Spleen (tissue), 11 donors: Measurements from ENCODE around the gene XPO6. TPM values are rescaled to one million over a fixed set of nuclear protein-coding genes. Genes with fewer than 3 reads are reported as not detected.
A peak's percentile ranks its signal among the peaks of the same experiment; 100 is the strongest.

Experiments used
- DNase-seq: peaks from one replicate; pipeline ENCODE4 v3.0.0-alpha.2; 2020
- H3K27ac ChIP-seq, 8 donors: fragments of 200-600 bp; sonication (generic) in 7 of 8; 1 replicate in 4 of 8; 2 replicates in 4 of 8; pipeline versions ENCODE4 v1.5.0 to v1.8.0; 2016 to 2021; ENCODE audit warnings: inconsistent platforms in 4 of 8, mild to moderate bottlenecking in 4 of 8, moderate library complexity in 1 of 8
- H3K27me3 ChIP-seq, 7 donors: fragments of 200-600 bp; sonication (generic) in 6 of 7; replicated peaks in 1 of 7; 1 replicate in 4 of 7; 2 replicates in 3 of 7; pipeline versions ENCODE4 v1.5.0 to v1.8.0; 2016 to 2021; ENCODE audit warnings: inconsistent platforms in 3 of 7, mild to moderate bottlenecking in 1 of 7
- H3K36me3 ChIP-seq, 6 donors: fragments of 200-600 bp; sonication (generic) in 5 of 6; 1 replicate in 4 of 6; 2 replicates in 2 of 6; pipeline versions ENCODE4 v1.5.0 to v1.8.0; 2016 to 2021; ENCODE audit warnings: inconsistent platforms in 2 of 6
- H3K4me1 ChIP-seq, 6 donors: fragments of 200-600 bp; sonication (generic) in 5 of 6; 1 replicate in 3 of 6; 2 replicates in 3 of 6; pipeline versions ENCODE4 v1.5.0 to v1.8.0; 2016 to 2021; ENCODE audit warnings: inconsistent platforms in 3 of 6
- H3K4me3 ChIP-seq, 8 donors: fragments of 200-600 bp; sonication (generic) in 7 of 8; 1 replicate in 4 of 8; 2 replicates in 4 of 8; pipeline versions ENCODE4 v1.5.0 to v1.8.0; 2016 to 2021; ENCODE audit warnings: inconsistent platforms in 4 of 8, mild to moderate bottlenecking in 4 of 8, moderate library complexity in 2 of 8
- H3K9me3 ChIP-seq, 8 donors: fragments of 200-600 bp; sonication (generic) in 7 of 8; 1 replicate in 4 of 8; 2 replicates in 4 of 8; pipeline versions ENCODE4 v1.5.0 to v1.8.0; 2016 to 2021; ENCODE audit warnings: inconsistent platforms in 4 of 8
- POLR2A ChIP-seq, 3 donors: fragments of 450-650 bp; IDR thresholded peaks; one replicate each; pipeline ENCODE4 v1.5.1; 2017; ENCODE audit warnings: antibody characterized with exemption in 3 of 3, mild to moderate bottlenecking in 1 of 3
- POLR2AphosphoS5 ChIP-seq, 3 donors: sonication (generic); formaldehyde crosslinking; IDR thresholded peaks; one replicate each; pipeline ENCODE4 v1.5.1; 2017; ENCODE audit warnings: antibody characterized with exemption in 3 of 3
- WGBS, 5 donors: extraction: QIAGEN DNeasy Blood & Tissue Kit in 3 of 5; methylation state at CpG; one replicate each; pipeline versions ENCODE4 v1.1.5 to v1.1.7; 2013 to 2018; 5-methylcytosine and 5-hydroxymethylcytosine counted together
- intact Hi-C: fragments of 100-400 bp; cut with DNase I; formaldehyde crosslinking; loops from one replicate; pipeline ENCODE4 v1.15.0; 2023; ENCODE audit warnings: low total_unique reads
- polyA plus RNA-seq, 3 donors: library from polyadenylated mRNA; stranded (reverse); fragments of 200-250 nt; gene quantifications; one replicate each; pipeline ENCODE4 v1.2.1, GENCODE V29; 2013
- total RNA-seq, 7 donors: library from RNA; depleted of rRNA in 3 of 7; stranded (reverse); fragments of >200 nt in 3 of 7; fragmentation: NEBNext Ultra II Directional in 4 of 7; extraction: Animal tissue kit (Norgen Biotek cat#: 25700) in 4 of 7; gene quantifications; one replicate each; pipeline versions ENCODE4 v1.1.0 to v1.2.1, GENCODE V29; 2016 to 2021
- TF ChIP-seq, protein P1 (sequence below), 11 experiments: fragments of 200-600 bp in 7 of 11; fragments of 450-650 bp in 4 of 11; sonication (generic) in 4 of 11; IDR thresholded peaks in 8 of 11; conservative IDR thresholded peaks in 3 of 11; 1 replicate in 7 of 11; 2 replicates in 4 of 11; pipeline versions ENCODE4 v1.4.0 to v1.8.0; 2016 to 2021; ENCODE audit warnings: antibody characterized with exemption in 11 of 11, inconsistent platforms in 4 of 11, mild to moderate bottlenecking in 1 of 11
- donor health status: healthy with polysubstance abuse.
- donor health status: DM: no; HTN: no; CAD: no; lungs with moderate emphysema.
- donor health status: DM: no; HTN: no; CAD: no.
- donor health status: Bipolar disorder and iron deficiency.
- donor health status: healthy.
- donor health status: DM: no; HTN: no; CAD: no.
- donor health status: DM: yes; HTN: yes; CAD: no.

XPO6 gene
- total and polyA plus RNA-seq, 10 donors: 96.9 to 517 (median 302) TPM

- Histone ChIP-seq H3K4me3 (no peak overlapping the region), H3K9me3 (no peaks in the 10 kb centered on the region), H3K27ac (no peak overlapping the region), H3K27me3 (no peaks in the 10 kb centered on the region), H3K36me3 (no peaks in the 10 kb centered on the region), H3K4me1 (peaks cover 0 to 6% (median 5%) of the 10 kb centered on the region in 6 donors)
- intact Hi-C loops: loop anchor here (5.0 kb wide), 1 partner anchor 80 kb away; no protein-coding TSS in a partner anchor
- DNase-seq: no peak
- 85 to 96% (median 91%) methylated on average over 4 of the region's 4 CpGs for WGBS, 5 donors
- TF ChIP-seq POLR2AphosphoS5 (IDR thresholded peaks at IDR 0.05): no peak
- no peak for TF ChIP-seq POLR2A (IDR thresholded peaks at IDR 0.05)
- TF ChIP-seq, protein P1, sequence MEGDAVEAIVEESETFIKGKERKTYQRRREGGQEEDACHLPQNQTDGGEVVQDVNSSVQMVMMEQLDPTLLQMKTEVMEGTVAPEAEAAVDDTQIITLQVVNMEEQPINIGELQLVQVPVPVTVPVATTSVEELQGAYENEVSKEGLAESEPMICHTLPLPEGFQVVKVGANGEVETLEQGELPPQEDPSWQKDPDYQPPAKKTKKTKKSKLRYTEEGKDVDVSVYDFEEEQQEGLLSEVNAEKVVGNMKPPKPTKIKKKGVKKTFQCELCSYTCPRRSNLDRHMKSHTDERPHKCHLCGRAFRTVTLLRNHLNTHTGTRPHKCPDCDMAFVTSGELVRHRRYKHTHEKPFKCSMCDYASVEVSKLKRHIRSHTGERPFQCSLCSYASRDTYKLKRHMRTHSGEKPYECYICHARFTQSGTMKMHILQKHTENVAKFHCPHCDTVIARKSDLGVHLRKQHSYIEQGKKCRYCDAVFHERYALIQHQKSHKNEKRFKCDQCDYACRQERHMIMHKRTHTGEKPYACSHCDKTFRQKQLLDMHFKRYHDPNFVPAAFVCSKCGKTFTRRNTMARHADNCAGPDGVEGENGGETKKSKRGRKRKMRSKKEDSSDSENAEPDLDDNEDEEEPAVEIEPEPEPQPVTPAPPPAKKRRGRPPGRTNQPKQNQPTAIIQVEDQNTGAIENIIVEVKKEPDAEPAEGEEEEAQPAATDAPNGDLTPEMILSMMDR (IDR thresholded peaks at IDR 0.05 in 8 of 11, conservative IDR thresholded peaks at IDR 0.05 in 3 of 11): no peak
Observed at GRCh38 chr16:28217326-28217725, 5.6 kb upstream of the XPO6 start.

DNA sequence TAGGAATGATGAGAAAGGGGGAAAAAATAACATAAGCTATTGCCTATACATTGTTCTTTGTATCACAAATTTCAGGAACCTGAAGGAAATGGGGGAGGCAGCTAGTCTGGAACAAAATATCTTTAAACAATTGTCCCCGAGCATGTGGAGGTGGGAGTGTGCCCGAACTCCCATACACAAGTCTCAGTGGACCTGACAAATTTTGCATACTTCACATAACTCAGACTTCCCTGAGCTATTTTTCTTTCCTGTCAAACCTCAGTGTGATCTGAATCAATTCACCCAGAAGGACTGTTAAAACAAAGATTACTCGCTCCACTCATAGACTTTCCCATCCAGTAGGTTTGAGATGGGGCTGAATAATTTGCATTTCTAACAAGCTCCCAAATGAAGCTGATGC is 1.6 kb upstream of the XPO6 start:
- TF ChIP-seq POLR2A (IDR thresholded peaks at IDR 0.05) (no peak), POLR2AphosphoS5 (IDR thresholded peaks at IDR 0.05) (no peak)
- TF ChIP-seq, protein P1 (IDR thresholded peaks at IDR 0.05 in 8 of 11, conservative IDR thresholded peaks at IDR 0.05 in 3 of 11): no peak
- no peaks in the 10 kb centered on the region for H3K27me3 ChIP-seq

GRCh38 chr16:28212532-28212873 is 738 bp upstream of the XPO6 start:
- TF ChIP-seq POLR2A (IDR thresholded peaks at IDR 0.05) (no peak), POLR2AphosphoS5 (IDR thresholded peaks at IDR 0.05) (no peak)
- TF ChIP-seq, protein P1 (IDR thresholded peaks at IDR 0.05 in 8 of 11, conservative IDR thresholded peaks at IDR 0.05 in 3 of 11): no peak
- H3K27ac ChIP-seq: peak overlapping the region in 7 of 8 donors; percentile 49 to 98 (median 91)
- WGBS, 5 donors: 80 to 94% (median 87%) methylated on average over 4 of the region's 4 CpGs
- no peaks in the 10 kb centered on the region for H3K27me3 ChIP-seq
- H3K9me3 ChIP-seq: no peaks in the 10 kb centered on the region
- peaks cover 13 to 47% (median 43%) of the 10 kb centered on the region in 6 donors for H3K4me1 ChIP-seq
- H3K4me3 ChIP-seq: peak overlapping the region; percentile 45 to 94 (median 91)
- no peak for DNase-seq
- H3K36me3 ChIP-seq: peaks cover 0 to 24% (median 8%) of the 10 kb centered on the region in 6 donors
- intact Hi-C loops: no loop called here

More for the DNA sequence above, 1.6 kb upstream of the XPO6 start:
- peaks cover 13 to 38% (median 34%) of the 10 kb centered on the region in 6 donors for H3K4me1 ChIP-seq
- WGBS, 5 donors: 66 to 88% (median 76%) methylated on average over 3 of the region's 3 CpGs
- H3K36me3 ChIP-seq: peaks cover 0 to 15% (median 6%) of the 10 kb centered on the region in 6 donors
- H3K9me3 ChIP-seq: no peaks in the 10 kb centered on the region
- DNase-seq: no peak
- H3K4me3 ChIP-seq: no peak overlapping the region
- no peak overlapping the region for H3K27ac ChIP-seq
- intact Hi-C loops: no loop called here

DNA sequence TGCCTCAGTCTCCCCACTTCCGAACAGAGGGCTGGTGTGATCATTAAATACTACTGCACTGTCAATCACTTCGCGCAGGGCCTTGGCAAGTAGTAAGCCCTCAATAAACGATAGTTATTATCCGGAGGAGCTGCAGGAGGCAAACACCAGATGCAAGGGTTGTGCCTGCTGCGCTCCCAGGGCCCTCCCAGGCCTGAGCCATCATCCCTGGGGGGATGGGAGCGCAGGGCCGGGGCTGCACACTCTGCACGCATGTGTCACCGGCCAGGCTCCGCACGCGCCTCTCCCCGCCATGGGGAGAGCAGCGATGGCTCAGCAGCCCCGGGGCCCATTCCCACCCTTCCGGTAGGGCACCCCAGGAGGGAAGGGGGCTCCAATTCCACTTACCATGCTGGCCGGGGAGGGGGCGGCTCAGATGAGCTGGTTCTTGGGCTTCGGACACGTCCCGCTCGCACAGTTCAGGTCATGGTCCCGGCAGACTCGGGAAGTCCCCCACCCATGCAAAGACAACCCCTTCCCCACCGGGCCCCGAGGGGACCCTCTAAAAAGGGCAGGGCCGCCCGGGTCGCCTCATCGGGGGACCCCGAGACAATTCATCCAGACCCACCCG is 681 bp downstream of the XPO6 start:
- H3K9me3 ChIP-seq: no peaks in the 10 kb centered on the region
- no peaks in the 10 kb centered on the region for H3K27me3 ChIP-seq
- peak overlapping the region; percentile 86 to 94 (median 91) for H3K4me3 ChIP-seq
- DNase-seq: peak; percentile 94
- peaks cover 13 to 61% (median 54%) of the 10 kb centered on the region in 6 donors for H3K4me1 ChIP-seq
- WGBS, 5 donors: 0 to 2% (median 1%) methylated on average over 24 to 33 of the region's 33 CpGs
- peaks cover 0 to 39% (median 16%) of the 10 kb centered on the region in 6 donors for H3K36me3 ChIP-seq
- TF ChIP-seq POLR2AphosphoS5 (IDR thresholded peaks at IDR 0.05): peak; percentile 59 to 89 (median 70)
- TF ChIP-seq, protein P1 (IDR thresholded peaks at IDR 0.05 in 8 of 11, conservative IDR thresholded peaks at IDR 0.05 in 3 of 11): no peak
- intact Hi-C loops: no loop called here
- peak overlapping the region; percentile 76 to 98 (median 92) for H3K27ac ChIP-seq
